A549 (cell line): Measurements from ENCODE around the gene GATAD2A.

Experiments used
- CBX8 ChIP-seq: fragments of 200-600 bp; sonication (generic); IDR thresholded peaks from 2 replicates; pipeline ENCODE4 v1.6.1; 2016
- GATA3 ChIP-seq: IDR thresholded peaks from 2 replicates; pipeline ENCODE4 v1.6.1; 2012; ENCODE audit warnings: borderline replicate concordance
- JUNB ChIP-seq: fragments of >200 bp; sonication (Bioruptor Twin); formaldehyde crosslinking; IDR thresholded peaks from 2 replicates; pipeline ENCODE4 v1.6.1; 2016
- MAZ ChIP-seq: fragments of 150-350 bp; IDR thresholded peaks from 2 replicates; pipeline ENCODE4 v1.6.1; 2014; ENCODE audit warnings: antibody characterized with exemption, low read depth, low read length, borderline replicate concordance
- POLR2A ChIP-seq: IDR thresholded peaks from 2 replicates; pipeline ENCODE4 v1.6.1; 2012; ENCODE audit warnings: mild to moderate bottlenecking, low read length
- SMC3 ChIP-seq: fragments of >200 bp; sonication (Bioruptor Twin); formaldehyde crosslinking; IDR thresholded peaks from 3 replicates; pipeline ENCODE4 v1.6.1; 2018; ENCODE audit warnings: inconsistent platforms
- TF ChIP-seq, protein P1 (sequence below): fragments of >200 bp; sonication (Bioruptor Twin); formaldehyde crosslinking; IDR thresholded peaks from 3 replicates; pipeline ENCODE4 v1.5.1; 2016
- TF ChIP-seq, protein P2 (sequence below): fragments of 450-650 bp; IDR thresholded peaks from 2 replicates; pipeline ENCODE4 v1.6.1; 2014; ENCODE audit warnings: antibody characterized with exemption
- TF ChIP-seq, protein P3 (sequence below): fragments of 150-350 bp; IDR thresholded peaks from 2 replicates; pipeline ENCODE4 v1.6.1; 2014; ENCODE audit warnings: low read depth, mild to moderate bottlenecking, low read length

DNA sequence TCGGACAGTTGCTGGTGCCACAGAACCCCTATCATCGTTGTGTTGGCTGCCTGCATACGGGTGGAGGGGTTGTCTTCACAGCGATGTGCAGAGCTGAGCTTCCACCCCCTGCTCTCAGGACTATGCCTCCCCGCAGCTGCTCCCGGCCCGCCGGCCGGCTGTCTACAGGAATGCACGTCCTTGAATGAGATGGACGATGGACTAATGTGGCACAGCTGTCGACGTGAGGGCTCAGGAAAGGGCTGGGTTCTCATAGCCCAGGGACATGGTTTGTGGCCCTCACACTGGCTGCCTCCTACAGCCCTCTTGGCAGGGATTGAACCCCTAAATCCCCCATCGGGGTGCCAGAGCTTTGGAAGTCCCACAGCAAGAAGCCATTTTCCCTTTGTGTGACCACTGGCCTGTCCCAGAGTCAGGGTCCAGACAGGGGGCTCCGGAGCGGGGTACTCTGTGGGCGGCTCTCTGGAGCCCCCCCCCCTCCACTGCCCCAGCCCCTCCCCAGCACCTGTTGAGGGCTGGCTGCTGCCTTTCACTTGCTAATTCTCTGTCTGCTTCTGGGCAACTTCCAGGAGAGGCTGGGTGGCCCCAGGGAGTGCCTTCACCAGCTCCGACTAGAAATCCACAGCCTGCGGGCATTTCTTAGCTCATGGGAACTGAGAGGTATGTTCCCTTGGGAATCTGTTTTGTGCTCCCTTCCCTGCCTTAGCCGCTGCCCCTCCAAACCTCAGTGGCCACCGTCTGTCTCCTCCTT is 69.7 kb downstream of the GATAD2A start:
- TF ChIP-seq SMC3 (no peak), CBX8 (no peak), JUNB (no peak), MAZ (no peak), GATA3 (no peak), POLR2A (no peak)
- TF ChIP-seq, protein P1, sequence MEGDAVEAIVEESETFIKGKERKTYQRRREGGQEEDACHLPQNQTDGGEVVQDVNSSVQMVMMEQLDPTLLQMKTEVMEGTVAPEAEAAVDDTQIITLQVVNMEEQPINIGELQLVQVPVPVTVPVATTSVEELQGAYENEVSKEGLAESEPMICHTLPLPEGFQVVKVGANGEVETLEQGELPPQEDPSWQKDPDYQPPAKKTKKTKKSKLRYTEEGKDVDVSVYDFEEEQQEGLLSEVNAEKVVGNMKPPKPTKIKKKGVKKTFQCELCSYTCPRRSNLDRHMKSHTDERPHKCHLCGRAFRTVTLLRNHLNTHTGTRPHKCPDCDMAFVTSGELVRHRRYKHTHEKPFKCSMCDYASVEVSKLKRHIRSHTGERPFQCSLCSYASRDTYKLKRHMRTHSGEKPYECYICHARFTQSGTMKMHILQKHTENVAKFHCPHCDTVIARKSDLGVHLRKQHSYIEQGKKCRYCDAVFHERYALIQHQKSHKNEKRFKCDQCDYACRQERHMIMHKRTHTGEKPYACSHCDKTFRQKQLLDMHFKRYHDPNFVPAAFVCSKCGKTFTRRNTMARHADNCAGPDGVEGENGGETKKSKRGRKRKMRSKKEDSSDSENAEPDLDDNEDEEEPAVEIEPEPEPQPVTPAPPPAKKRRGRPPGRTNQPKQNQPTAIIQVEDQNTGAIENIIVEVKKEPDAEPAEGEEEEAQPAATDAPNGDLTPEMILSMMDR, result no peak
- TF ChIP-seq, protein P2, sequence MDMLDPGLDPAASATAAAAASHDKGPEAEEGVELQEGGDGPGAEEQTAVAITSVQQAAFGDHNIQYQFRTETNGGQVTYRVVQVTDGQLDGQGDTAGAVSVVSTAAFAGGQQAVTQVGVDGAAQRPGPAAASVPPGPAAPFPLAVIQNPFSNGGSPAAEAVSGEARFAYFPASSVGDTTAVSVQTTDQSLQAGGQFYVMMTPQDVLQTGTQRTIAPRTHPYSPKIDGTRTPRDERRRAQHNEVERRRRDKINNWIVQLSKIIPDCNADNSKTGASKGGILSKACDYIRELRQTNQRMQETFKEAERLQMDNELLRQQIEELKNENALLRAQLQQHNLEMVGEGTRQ, result no peak
- TF ChIP-seq, protein P3, sequence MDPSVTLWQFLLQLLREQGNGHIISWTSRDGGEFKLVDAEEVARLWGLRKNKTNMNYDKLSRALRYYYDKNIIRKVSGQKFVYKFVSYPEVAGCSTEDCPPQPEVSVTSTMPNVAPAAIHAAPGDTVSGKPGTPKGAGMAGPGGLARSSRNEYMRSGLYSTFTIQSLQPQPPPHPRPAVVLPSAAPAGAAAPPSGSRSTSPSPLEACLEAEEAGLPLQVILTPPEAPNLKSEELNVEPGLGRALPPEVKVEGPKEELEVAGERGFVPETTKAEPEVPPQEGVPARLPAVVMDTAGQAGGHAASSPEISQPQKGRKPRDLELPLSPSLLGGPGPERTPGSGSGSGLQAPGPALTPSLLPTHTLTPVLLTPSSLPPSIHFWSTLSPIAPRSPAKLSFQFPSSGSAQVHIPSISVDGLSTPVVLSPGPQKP, result no peak
